ENCODE data around the gene LRRC47. TPM values are rescaled to one million over a fixed set of nuclear protein-coding genes. Genes with fewer than 3 reads are reported as not detected.

LRRC47 gene
- total RNA-seq, 1 donor from 2014 or later: 34.2 TPM

DNA sequence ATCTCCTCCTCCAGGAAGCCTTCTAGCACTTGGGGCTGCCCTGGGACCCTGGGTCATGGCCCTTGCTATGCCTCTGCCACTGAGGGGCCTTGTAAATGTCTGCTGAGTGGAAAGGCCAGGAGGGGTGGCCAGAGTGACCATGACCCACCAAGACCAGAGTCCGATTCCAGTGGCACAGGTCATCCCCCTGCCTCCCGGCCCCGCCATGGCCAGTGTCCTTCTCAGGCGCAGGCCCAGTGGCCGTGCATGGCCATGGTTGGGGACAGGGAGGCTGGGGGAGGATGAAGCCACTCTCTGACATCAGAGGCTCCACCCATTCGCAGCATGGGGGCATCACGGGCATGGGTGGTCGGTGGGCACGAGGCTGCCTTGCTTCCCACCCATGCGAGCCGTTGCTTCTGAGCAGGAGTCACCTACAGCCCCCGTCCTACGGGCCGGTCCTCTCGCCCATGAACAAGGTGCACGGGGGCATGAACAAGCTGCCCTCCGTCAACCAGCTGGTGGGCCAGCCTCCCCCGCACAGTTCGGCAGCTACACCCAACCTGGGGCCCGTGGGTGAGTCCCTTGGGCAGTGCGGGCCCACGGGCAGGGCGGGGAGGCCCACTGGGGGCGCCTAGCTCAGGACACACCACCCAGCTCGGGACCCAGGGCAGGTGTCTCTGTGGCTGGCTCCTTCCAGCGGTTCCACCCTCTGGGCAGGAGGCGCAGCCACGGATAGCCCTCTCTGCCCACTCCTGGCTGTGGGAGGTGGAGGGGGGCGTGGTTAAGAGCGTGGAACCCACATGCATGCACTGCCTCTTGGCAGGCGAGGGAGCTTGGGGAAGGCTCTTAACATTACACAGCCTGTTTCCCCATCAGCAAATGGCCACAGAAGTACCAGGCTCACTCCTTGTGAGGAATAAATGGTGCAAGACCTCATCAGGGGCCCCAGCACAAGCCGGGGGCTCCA lies 66.4 kb downstream of the LRRC47 start:
- DNase-seq: no peak
- H3K36me3 ChIP-seq: no peaks in the 10 kb centered on the region
- no peaks in the 10 kb centered on the region for H3K4me1 ChIP-seq
- no peak overlapping the region for H3K27ac ChIP-seq
- peaks cover 21% of the 10 kb centered on the region for H3K27me3 ChIP-seq
- TF ChIP-seq, protein P1, sequence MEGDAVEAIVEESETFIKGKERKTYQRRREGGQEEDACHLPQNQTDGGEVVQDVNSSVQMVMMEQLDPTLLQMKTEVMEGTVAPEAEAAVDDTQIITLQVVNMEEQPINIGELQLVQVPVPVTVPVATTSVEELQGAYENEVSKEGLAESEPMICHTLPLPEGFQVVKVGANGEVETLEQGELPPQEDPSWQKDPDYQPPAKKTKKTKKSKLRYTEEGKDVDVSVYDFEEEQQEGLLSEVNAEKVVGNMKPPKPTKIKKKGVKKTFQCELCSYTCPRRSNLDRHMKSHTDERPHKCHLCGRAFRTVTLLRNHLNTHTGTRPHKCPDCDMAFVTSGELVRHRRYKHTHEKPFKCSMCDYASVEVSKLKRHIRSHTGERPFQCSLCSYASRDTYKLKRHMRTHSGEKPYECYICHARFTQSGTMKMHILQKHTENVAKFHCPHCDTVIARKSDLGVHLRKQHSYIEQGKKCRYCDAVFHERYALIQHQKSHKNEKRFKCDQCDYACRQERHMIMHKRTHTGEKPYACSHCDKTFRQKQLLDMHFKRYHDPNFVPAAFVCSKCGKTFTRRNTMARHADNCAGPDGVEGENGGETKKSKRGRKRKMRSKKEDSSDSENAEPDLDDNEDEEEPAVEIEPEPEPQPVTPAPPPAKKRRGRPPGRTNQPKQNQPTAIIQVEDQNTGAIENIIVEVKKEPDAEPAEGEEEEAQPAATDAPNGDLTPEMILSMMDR (IDR thresholded peaks at IDR 0.05): no peak
- no peak overlapping the region for H3K4me3 ChIP-seq
- no peaks in the 10 kb centered on the region for H3K9me3 ChIP-seq
- intact Hi-C loops (cut with DNase I): loop anchor here (10.0 kb wide), 1 partner anchor 275 kb away; the partner anchor contains the start of gene ARHGEF16
- no peak for ATAC-seq

Other genes with a start within 250 kb of the LRRC47 start
- gene MEGF6, start 185.0 kb downstream of the LRRC47 start, total RNA-seq: 96.6 TPM
- 47.5 TPM for gene TPRG1L, start 171.5 kb downstream of the LRRC47 start, total RNA-seq
- 18.5 TPM for gene WRAP73, start 146.4 kb downstream of the LRRC47 start, total RNA-seq
- gene TP73, start 144.0 kb downstream of the LRRC47 start, total RNA-seq: 0.29 TPM
- gene CCDC27, start 44.0 kb downstream of the LRRC47 start, total RNA-seq: not detected
- 9.3 TPM for gene SMIM1, start 23.7 kb downstream of the LRRC47 start, total RNA-seq
- 61.0 TPM for gene CEP104, start 60.7 kb upstream of the LRRC47 start, total RNA-seq
- gene DFFB, start 61.0 kb upstream of the LRRC47 start, total RNA-seq: 8.5 TPM
- gene C1orf174, start 103.8 kb upstream of the LRRC47 start, total RNA-seq: 19.9 TPM